ENCODE measurements around the gene ITGB8.

Gene ITGB8

GRCh38 chr7:20441991-20442441, 111.3 kb downstream of the ITGB8 start:
- Histone ChIP-seq H3K4me2 (no peak overlapping the region), H3K36me3 (ENCODE audit: insufficient read depth) (no peaks in the 10 kb centered on the region), H2AFZ (ENCODE audit: low read depth) (no peak overlapping the region), H3K27me3 (ENCODE audit: insufficient read depth, low read depth) (no peaks in the 10 kb centered on the region), H4K20me1 (ENCODE audit: insufficient read depth) (no peaks in the 10 kb centered on the region), H3K4me1 (ENCODE audit: low read depth, poor library complexity, severe bottlenecking) (peaks cover 23% of the 10 kb centered on the region), H3K9ac (no peak overlapping the region), H3K79me2 (ENCODE audit: insufficient read depth, low read depth) (no peaks in the 10 kb centered on the region), H3K27ac (no peak overlapping the region), H3K4me3 (IDR thresholded peaks at IDR 0.05; ENCODE audit: insufficient read depth, low read depth, low read length) (no peak overlapping the region)
- TF ChIP-seq CTCF (conservative IDR thresholded peaks at IDR 0.05; ENCODE audit: low read depth, low read length): no peak

GRCh38 chr7:20442951-20443350, 112.3 kb downstream of the ITGB8 start:
- Histone ChIP-seq H3K4me3 (IDR thresholded peaks at IDR 0.05; ENCODE audit: insufficient read depth, low read depth, low read length) (no peak overlapping the region), H3K27me3 (ENCODE audit: insufficient read depth, low read depth) (no peaks in the 10 kb centered on the region), H3K36me3 (ENCODE audit: insufficient read depth) (no peaks in the 10 kb centered on the region), H3K79me2 (ENCODE audit: insufficient read depth, low read depth) (no peaks in the 10 kb centered on the region), H4K20me1 (ENCODE audit: insufficient read depth) (no peaks in the 10 kb centered on the region), H3K27ac (no peak overlapping the region), H3K4me2 (no peak overlapping the region), H3K4me1 (ENCODE audit: low read depth, poor library complexity, severe bottlenecking) (peaks cover 32% of the 10 kb centered on the region), H3K9ac (no peak overlapping the region), H2AFZ (ENCODE audit: low read depth) (no peak overlapping the region)
- no peak for TF ChIP-seq CTCF (conservative IDR thresholded peaks at IDR 0.05; ENCODE audit: low read depth, low read length)

GRCh38 chr7:20444030-20444800, 113.5 kb downstream of the ITGB8 start:
- Histone ChIP-seq H4K20me1 (ENCODE audit: insufficient read depth) (no peaks in the 10 kb centered on the region), H3K27ac (no peak overlapping the region)
- no peak for TF ChIP-seq CTCF (conservative IDR thresholded peaks at IDR 0.05; ENCODE audit: low read depth, low read length)

GRCh38 chr7:20447021-20447650, 116.4 kb downstream of the ITGB8 start:
- Histone ChIP-seq H3K27me3 (ENCODE audit: insufficient read depth, low read depth) (no peaks in the 10 kb centered on the region), H3K4me2 (peak overlapping the region; percentile 47)

More at GRCh38 chr7:20444030-20444800, 113.5 kb downstream of the ITGB8 start:
- Histone ChIP-seq H3K4me1 (ENCODE audit: low read depth, poor library complexity, severe bottlenecking) (peaks cover 45% of the 10 kb centered on the region), H3K4me2 (no peak overlapping the region), H3K9ac (no peak overlapping the region), H3K27me3 (ENCODE audit: insufficient read depth, low read depth) (no peaks in the 10 kb centered on the region), H3K36me3 (ENCODE audit: insufficient read depth) (no peaks in the 10 kb centered on the region), H3K79me2 (ENCODE audit: insufficient read depth, low read depth) (no peaks in the 10 kb centered on the region), H2AFZ (ENCODE audit: low read depth) (no peak overlapping the region), H3K4me3 (IDR thresholded peaks at IDR 0.05; ENCODE audit: insufficient read depth, low read depth, low read length) (no peak overlapping the region)

More at GRCh38 chr7:20447021-20447650, 116.4 kb downstream of the ITGB8 start:
- no peaks in the 10 kb centered on the region for H3K36me3 ChIP-seq (ENCODE audit: insufficient read depth)
- peak overlapping the region; percentile 23 for H2AFZ ChIP-seq (ENCODE audit: low read depth)
- H3K9ac ChIP-seq: peak overlapping the region; percentile 1; the same call in 1 of the 2 replicates
- H4K20me1 ChIP-seq (ENCODE audit: insufficient read depth): no peaks in the 10 kb centered on the region
- no peak for TF ChIP-seq CTCF (conservative IDR thresholded peaks at IDR 0.05; ENCODE audit: low read depth, low read length)
- peak overlapping the region; percentile 51 for H3K27ac ChIP-seq
- H3K79me2 ChIP-seq (ENCODE audit: insufficient read depth, low read depth): no peaks in the 10 kb centered on the region
- no peak overlapping the region for H3K4me3 ChIP-seq (IDR thresholded peaks at IDR 0.05; ENCODE audit: insufficient read depth, low read depth, low read length)
- H3K4me1 ChIP-seq (ENCODE audit: low read depth, poor library complexity, severe bottlenecking): peaks cover 55% of the 10 kb centered on the region

Measured in KMS-11 (cell line).